Skeletal muscle tissue (tissue), 4 donors: Measurements from ENCODE around the gene ALDH3A1. TPM values are rescaled to one million over a fixed set of nuclear protein-coding genes. Genes with fewer than 3 reads are reported as not detected.
A peak's percentile ranks its signal among the peaks of the same experiment; 100 is the strongest.

ENCODE experiments used
- H3K27ac ChIP-seq: one replicate; pipeline ENCODE4 v1.7.0; 2013; ENCODE audit warnings: mild to moderate bottlenecking, low read depth, low read length, inconsistent platforms
- H3K27me3 ChIP-seq, 3 donors: one replicate each; pipeline ENCODE4 v1.7.0; 2013; ENCODE audit warnings: low read length in 3 of 3; ENCODE audit not compliant: control insufficient read depth in 3 of 3, insufficient read depth in 3 of 3
- H3K36me3 ChIP-seq, 3 donors: one replicate each; pipeline ENCODE4 v1.7.0; 2013; ENCODE audit warnings: low read length in 3 of 3; ENCODE audit not compliant: control insufficient read depth in 3 of 3, insufficient read depth in 3 of 3
- H3K4me1 ChIP-seq, 3 donors: one replicate each; pipeline ENCODE4 v1.7.0; 2013; ENCODE audit warnings: low read length in 3 of 3, mild to moderate bottlenecking in 3 of 3; ENCODE audit not compliant: control insufficient read depth in 3 of 3, insufficient read depth in 3 of 3
- H3K4me3 ChIP-seq, 3 donors: one replicate each; pipeline ENCODE4 v1.7.0; 2013; ENCODE audit warnings: low read length in 3 of 3
- H3K9ac ChIP-seq, 3 donors: one replicate each; pipeline ENCODE4 v1.7.0; 2013; ENCODE audit warnings: low read length in 3 of 3, mild to moderate bottlenecking in 3 of 3, moderate library complexity in 2 of 3, low read depth in 1 of 3
- H3K9me3 ChIP-seq, 3 donors: one replicate each; pipeline ENCODE4 v1.7.0; 2013; ENCODE audit warnings: low read length in 3 of 3; ENCODE audit not compliant: control insufficient read depth in 3 of 3
- total RNA-seq: library from RNA; depleted of rRNA; stranded (reverse); fragments of >200 nt; gene quantifications from one replicate; pipeline ENCODE4 v1.2.3, GENCODE V29; 2014
- donor health status: Osteomylitis.

The ALDH3A1 gene
- total RNA-seq, 1 donor from 2014 or later: not detected

GRCh38 chr17:19752216-19753050, 4.3 kb upstream of the ALDH3A1 start:
- Histone ChIP-seq H3K27me3 (no peaks in the 10 kb centered on the region), H3K4me1 (peaks cover 13 to 31% (median 21%) of the 10 kb centered on the region in 3 donors), H3K27ac (peak overlapping the region; percentile 94), H3K9ac (peak overlapping the region; percentile 20 to 60 (median 45)), H3K9me3 (no peaks in the 10 kb centered on the region), H3K4me3 (peak overlapping the region in 2 of 3 donors; percentile 30 to 67), H3K36me3 (no peaks in the 10 kb centered on the region)

GRCh38 chr17:19750835-19751234, 2.7 kb upstream of the ALDH3A1 start:
- Histone ChIP-seq H3K4me3 (no peak overlapping the region), H3K27ac (no peak overlapping the region), H3K9ac (no peak overlapping the region), H3K36me3 (no peaks in the 10 kb centered on the region), H3K27me3 (no peaks in the 10 kb centered on the region), H3K4me1 (peaks cover 13 to 31% (median 21%) of the 10 kb centered on the region in 3 donors), H3K9me3 (no peaks in the 10 kb centered on the region)

- Histone ChIP-seq H3K36me3 (no peaks in the 10 kb centered on the region), H3K9ac (no peak overlapping the region), H3K27me3 (no peaks in the 10 kb centered on the region), H3K9me3 (no peaks in the 10 kb centered on the region), H3K27ac (no peak overlapping the region), H3K4me3 (no peak overlapping the region), H3K4me1 (peaks cover 15 to 36% (median 25%) of the 10 kb centered on the region in 3 donors)
Observed at GRCh38 chr17:19750020-19750572, 2.0 kb upstream of the ALDH3A1 start.

GRCh38 chr17:19748807-19749193, 702 bp upstream of the ALDH3A1 start:
- Histone ChIP-seq H3K4me3 (no peak overlapping the region), H3K4me1 (peaks cover 17 to 40% (median 29%) of the 10 kb centered on the region in 3 donors), H3K27me3 (no peaks in the 10 kb centered on the region), H3K27ac (no peak overlapping the region), H3K9me3 (no peaks in the 10 kb centered on the region), H3K9ac (peak overlapping the region in 1 of 3 donors; percentile 45), H3K36me3 (no peaks in the 10 kb centered on the region)

- H3K36me3 ChIP-seq: no peaks in the 10 kb centered on the region
- no peaks in the 10 kb centered on the region for H3K27me3 ChIP-seq
- no peak overlapping the region for H3K4me3 ChIP-seq
- H3K9me3 ChIP-seq: no peaks in the 10 kb centered on the region
- no peak overlapping the region for H3K27ac ChIP-seq
- H3K4me1 ChIP-seq: peaks cover 9 to 26% (median 14%) of the 10 kb centered on the region in 3 donors
- no peak overlapping the region for H3K9ac ChIP-seq
Observed at GRCh38 chr17:19747159-19747719, 859 bp downstream of the ALDH3A1 start.

GRCh38 chr17:19746517-19746916, 1.6 kb downstream of the ALDH3A1 start:
- Histone ChIP-seq H3K27ac (no peak overlapping the region), H3K4me1 (peaks cover 9 to 25% (median 14%) of the 10 kb centered on the region in 3 donors), H3K27me3 (no peaks in the 10 kb centered on the region), H3K36me3 (no peaks in the 10 kb centered on the region), H3K9me3 (no peaks in the 10 kb centered on the region), H3K4me3 (no peak overlapping the region), H3K9ac (no peak overlapping the region)

- Histone ChIP-seq H3K27me3 (no peaks in the 10 kb centered on the region), H3K36me3 (no peaks in the 10 kb centered on the region), H3K4me1 (peaks cover 9 to 25% (median 14%) of the 10 kb centered on the region in 3 donors), H3K27ac (no peak overlapping the region), H3K9me3 (no peaks in the 10 kb centered on the region), H3K4me3 (peak overlapping the region; percentile 54 to 67 (median 67)), H3K9ac (peak overlapping the region; percentile 32 to 74 (median 65))
Observed at GRCh38 chr17:19744922-19745757, 3.0 kb downstream of the ALDH3A1 start.

GRCh38 chr17:19744492-19744891, 3.6 kb downstream of the ALDH3A1 start:
- H3K9ac ChIP-seq: peak overlapping the region; percentile 51 to 74 (median 54)
- peak overlapping the region; percentile 59 to 67 (median 65) for H3K4me3 ChIP-seq
- H3K36me3 ChIP-seq: no peaks in the 10 kb centered on the region
- no peaks in the 10 kb centered on the region for H3K27me3 ChIP-seq
- H3K9me3 ChIP-seq: no peaks in the 10 kb centered on the region
- peaks cover 9 to 25% (median 14%) of the 10 kb centered on the region in 3 donors for H3K4me1 ChIP-seq
- no peak overlapping the region for H3K27ac ChIP-seq

GRCh38 chr17:19743101-19744100, 4.7 kb downstream of the ALDH3A1 start:
- no peak overlapping the region for H3K27ac ChIP-seq
- no peaks in the 10 kb centered on the region for H3K27me3 ChIP-seq
- no peak overlapping the region for H3K4me3 ChIP-seq
- H3K36me3 ChIP-seq: no peaks in the 10 kb centered on the region
- no peak overlapping the region for H3K9ac ChIP-seq
- H3K4me1 ChIP-seq: peaks cover 8 to 19% (median 11%) of the 10 kb centered on the region in 3 donors
- no peaks in the 10 kb centered on the region for H3K9me3 ChIP-seq
